Femur (tissue), 1 donor: ENCODE data around the gene ANKRD23.

Experiments used
- DNase-seq: peaks from one replicate; pipeline ENCODE4 v3.0.0-alpha.2; 2017

ANKRD23 gene

GRCh38 chr2:96861074-96861473 is 17.3 kb upstream of the ANKRD23 start:
- DNase-seq: no peak

GRCh38 chr2:96860065-96861029 is 16.5 kb upstream of the ANKRD23 start:
- DNase-seq: no peak

GRCh38 chr2:96859681-96860064 is 15.9 kb upstream of the ANKRD23 start:
- DNase-seq: no peak

GRCh38 chr2:96859099-96859649 is 15.4 kb upstream of the ANKRD23 start:
- peak; percentile 76 for DNase-seq

GRCh38 chr2:96857667-96858372 is 14.0 kb upstream of the ANKRD23 start, which contains the start of gene ANKRD39:
ANKRD39 (minus strand) TSS chr2:96858016; CDS start chr2:96857987, 29 bp downstream.
- DNase-seq: peak; percentile 99

GRCh38 chr2:96856776-96857666 is 13.2 kb upstream of the ANKRD23 start:
- DNase-seq: peak; percentile 49

GRCh38 chr2:96853321-96853720 is 9.5 kb upstream of the ANKRD23 start:
- no peak for DNase-seq

GRCh38 chr2:96852667-96853066 is 8.8 kb upstream of the ANKRD23 start:
- DNase-seq: no peak

- DNase-seq: no peak
Measured at GRCh38 chr2:96848264-96848663, 4.4 kb upstream of the ANKRD23 start.

- DNase-seq: no peak
Measured at GRCh38 chr2:96847586-96847985, 3.8 kb upstream of the ANKRD23 start.

GRCh38 chr2:96846825-96847224 is 3.0 kb upstream of the ANKRD23 start:
- DNase-seq: no peak

GRCh38 chr2:96844405-96844808 is 586 bp upstream of the ANKRD23 start:
- DNase-seq: no peak

GRCh38 chr2:96842600-96842999 is 1.2 kb downstream of the ANKRD23 start:
- DNase-seq: no peak

- DNase-seq: no peak
Measured at GRCh38 chr2:96841701-96842495, 1.9 kb downstream of the ANKRD23 start.

- DNase-seq: no peak
Measured at GRCh38 chr2:96839875-96840850, 3.7 kb downstream of the ANKRD23 start.

GRCh38 chr2:96839293-96839874 is 4.4 kb downstream of the ANKRD23 start:
- DNase-seq: peak; percentile 57

GRCh38 chr2:96838345-96839292 is 5.2 kb downstream of the ANKRD23 start:
- DNase-seq: no peak

- no peak for DNase-seq
Measured at GRCh38 chr2:96837575-96837974, 6.2 kb downstream of the ANKRD23 start.

GRCh38 chr2:96835830-96836229 is 8.0 kb downstream of the ANKRD23 start:
- DNase-seq: no peak
